Osteocyte (in vitro differentiated cells): ENCODE data around the gene NHSL2. TPM values are rescaled to one million over a fixed set of nuclear protein-coding genes. Genes with fewer than 3 reads are reported as not detected.
"Not testable (repeated sequence)": the region's sequence is repeated elsewhere in the genome, so short reads cannot be mapped to it uniquely, and the experiment has no call there.

Experiments
- DNase-seq: peaks from one replicate; pipeline ENCODE4 v3.0.0; 2021; ENCODE audit warnings: mixed read lengths; ENCODE audit not compliant: unreplicated experiment; ENCODE audit errors: extremely low spot score
- H3K27ac Mint-ChIP-seq: one replicate; pipeline ENCODE4 v1.8.0; 2021; ENCODE audit warnings: mild to moderate bottlenecking, mixed read lengths; ENCODE audit not compliant: unreplicated experiment
- H3K27me3 Mint-ChIP-seq: one replicate; pipeline ENCODE4 v1.8.0; 2021; ENCODE audit warnings: mixed read lengths; ENCODE audit not compliant: unreplicated experiment
- H3K36me3 Mint-ChIP-seq: one replicate; pipeline ENCODE4 v1.8.0; 2021; ENCODE audit warnings: mixed read lengths; ENCODE audit not compliant: unreplicated experiment
- H3K4me1 Mint-ChIP-seq: one replicate; pipeline ENCODE4 v1.8.0; 2021; ENCODE audit warnings: mixed read lengths; ENCODE audit not compliant: unreplicated experiment
- H3K4me3 Mint-ChIP-seq: one replicate; pipeline ENCODE4 v1.8.0; 2021; ENCODE audit warnings: mild to moderate bottlenecking, moderate library complexity, mixed read lengths; ENCODE audit not compliant: unreplicated experiment
- H3K9me3 Mint-ChIP-seq: one replicate; pipeline ENCODE4 v1.8.0; 2021; ENCODE audit warnings: mixed read lengths; ENCODE audit not compliant: unreplicated experiment
- total RNA-seq: library from RNA; stranded (reverse); gene quantifications from 2 replicates; pipeline ENCODE4 v1.2.1, GENCODE V29; 2021
- TF ChIP-seq, protein P1 (sequence below): fragments of 200-600 bp; sonication (generic); IDR thresholded peaks from 2 replicates; pipeline ENCODE4 v1.5.0; 2021; ENCODE audit warnings: antibody characterized with exemption, mild to moderate bottlenecking, moderate library complexity

The NHSL2 gene
- total RNA-seq, 1 donor from 2014 or later = 7.3 TPM

DNA sequence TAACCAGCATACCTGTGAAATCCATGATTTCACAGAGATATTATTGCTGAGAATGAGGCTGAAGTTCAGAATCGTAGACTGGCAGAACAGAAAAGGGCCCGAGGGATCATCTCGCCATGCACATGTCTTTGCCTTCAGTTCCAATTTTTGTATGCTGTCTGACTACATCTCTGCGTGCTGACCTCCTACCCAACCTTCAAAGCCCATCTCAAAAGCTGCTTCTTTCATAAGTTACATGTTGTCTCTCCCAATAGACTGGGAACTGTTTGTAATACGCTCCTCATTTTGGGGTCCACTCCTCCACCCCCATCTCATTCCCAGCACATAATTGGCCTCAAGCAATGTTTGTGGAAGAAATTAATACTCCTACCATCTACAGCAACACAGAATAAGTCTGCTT, 142.9 kb downstream of the NHSL2 start:
- TF ChIP-seq, protein P1, sequence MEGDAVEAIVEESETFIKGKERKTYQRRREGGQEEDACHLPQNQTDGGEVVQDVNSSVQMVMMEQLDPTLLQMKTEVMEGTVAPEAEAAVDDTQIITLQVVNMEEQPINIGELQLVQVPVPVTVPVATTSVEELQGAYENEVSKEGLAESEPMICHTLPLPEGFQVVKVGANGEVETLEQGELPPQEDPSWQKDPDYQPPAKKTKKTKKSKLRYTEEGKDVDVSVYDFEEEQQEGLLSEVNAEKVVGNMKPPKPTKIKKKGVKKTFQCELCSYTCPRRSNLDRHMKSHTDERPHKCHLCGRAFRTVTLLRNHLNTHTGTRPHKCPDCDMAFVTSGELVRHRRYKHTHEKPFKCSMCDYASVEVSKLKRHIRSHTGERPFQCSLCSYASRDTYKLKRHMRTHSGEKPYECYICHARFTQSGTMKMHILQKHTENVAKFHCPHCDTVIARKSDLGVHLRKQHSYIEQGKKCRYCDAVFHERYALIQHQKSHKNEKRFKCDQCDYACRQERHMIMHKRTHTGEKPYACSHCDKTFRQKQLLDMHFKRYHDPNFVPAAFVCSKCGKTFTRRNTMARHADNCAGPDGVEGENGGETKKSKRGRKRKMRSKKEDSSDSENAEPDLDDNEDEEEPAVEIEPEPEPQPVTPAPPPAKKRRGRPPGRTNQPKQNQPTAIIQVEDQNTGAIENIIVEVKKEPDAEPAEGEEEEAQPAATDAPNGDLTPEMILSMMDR = no peak
- no peaks in the 10 kb centered on the region for H3K36me3 Mint-ChIP-seq
- no peak overlapping the region for H3K4me3 Mint-ChIP-seq
- H3K27ac Mint-ChIP-seq = no peak overlapping the region
- H3K4me1 Mint-ChIP-seq = peaks cover 18% of the 10 kb centered on the region
- no peak for DNase-seq
- H3K9me3 Mint-ChIP-seq = no peaks in the 10 kb centered on the region
- H3K27me3 Mint-ChIP-seq = no peaks in the 10 kb centered on the region

DNA sequence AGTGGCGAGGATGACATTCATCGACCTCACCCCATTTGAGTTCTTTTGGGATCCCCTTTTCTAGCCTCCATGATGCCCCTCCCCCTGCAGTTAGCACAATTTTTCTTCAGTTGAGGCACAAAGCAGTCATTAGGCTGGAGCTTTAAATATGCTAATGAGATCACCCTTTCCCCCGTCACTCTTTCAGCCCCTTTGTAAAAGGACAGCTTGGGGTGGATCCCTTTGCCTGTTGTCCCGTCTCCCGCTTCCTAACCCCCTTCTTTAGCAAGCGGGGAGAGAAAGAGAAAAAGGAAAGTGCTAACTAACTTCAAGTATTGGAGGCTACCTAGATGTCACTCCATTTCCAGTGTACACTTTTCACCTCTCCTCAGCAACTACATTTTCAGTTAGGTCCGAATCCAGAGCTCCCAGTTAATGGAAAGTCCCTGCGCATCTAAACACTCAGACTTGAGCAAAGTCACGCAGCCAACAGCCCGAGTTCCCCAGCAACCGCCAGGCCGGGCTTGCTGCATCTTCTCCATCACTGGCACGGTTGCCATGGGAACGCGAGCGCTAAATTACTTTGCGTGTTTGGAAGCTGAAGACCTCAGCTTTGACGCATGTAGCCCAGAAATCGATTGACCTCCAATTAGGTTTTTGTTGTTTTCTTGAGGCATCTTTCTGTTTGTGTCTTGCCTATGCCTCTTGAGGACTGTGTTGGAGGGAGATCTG, 144.3 kb downstream of the NHSL2 start:
- TF ChIP-seq, protein P1 = no peak
- Mint-ChIP-seq H3K27me3 (no peaks in the 10 kb centered on the region), H3K36me3 (no peaks in the 10 kb centered on the region), H3K27ac (no peak overlapping the region), H3K4me3 (no peak overlapping the region), H3K9me3 (no peaks in the 10 kb centered on the region), H3K4me1 (peaks cover 13% of the 10 kb centered on the region)
- no peak for DNase-seq

DNA sequence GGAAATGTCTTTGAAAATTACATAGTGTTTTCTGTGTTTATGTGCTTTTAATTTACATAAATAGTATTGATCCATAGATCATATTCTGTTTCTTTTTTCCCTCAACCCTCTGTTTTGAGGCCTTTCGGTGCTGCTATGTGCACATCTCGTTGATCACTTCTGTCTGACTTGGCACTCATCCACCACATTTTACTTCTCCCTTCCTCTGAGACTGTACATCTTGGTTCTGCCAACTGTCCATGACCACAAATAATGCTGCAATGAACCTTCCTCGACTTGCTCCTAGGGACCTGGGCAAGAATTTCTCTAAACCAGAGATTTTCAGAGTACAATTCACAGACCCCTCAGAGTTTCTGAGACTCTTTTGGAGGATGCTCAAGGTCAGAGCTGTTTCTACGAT, 146.7 kb downstream of the NHSL2 start:
- Mint-ChIP-seq H3K27me3 (no peaks in the 10 kb centered on the region), H3K4me1 (peaks cover 12% of the 10 kb centered on the region), H3K9me3 (no peaks in the 10 kb centered on the region), H3K4me3 (no peak overlapping the region), H3K27ac (no peak overlapping the region), H3K36me3 (no peaks in the 10 kb centered on the region)
- TF ChIP-seq, protein P1 = no peak
- no peak for DNase-seq

DNA sequence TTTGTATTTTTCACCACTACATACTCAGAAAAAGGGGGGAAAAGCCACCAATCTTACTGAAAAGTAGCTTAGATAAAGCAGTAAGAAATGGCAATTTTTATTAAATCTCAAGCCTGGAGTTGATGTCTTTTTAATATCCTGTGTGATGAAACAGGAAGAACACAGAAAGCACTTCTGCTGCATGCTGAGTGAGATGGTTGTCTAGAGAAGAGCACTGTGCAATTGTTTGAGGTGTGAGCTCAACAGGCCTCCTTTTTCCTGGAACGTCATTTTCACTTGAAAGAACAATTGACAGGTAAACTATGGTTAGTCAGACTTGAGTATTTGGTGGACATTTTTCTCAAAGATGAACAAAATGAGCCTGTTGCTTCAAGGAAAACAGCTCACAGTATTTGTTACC, 147.2 kb downstream of the NHSL2 start:
- Mint-ChIP-seq H3K27me3 (no peaks in the 10 kb centered on the region), H3K4me1 (peaks cover 8% of the 10 kb centered on the region)

DNA sequence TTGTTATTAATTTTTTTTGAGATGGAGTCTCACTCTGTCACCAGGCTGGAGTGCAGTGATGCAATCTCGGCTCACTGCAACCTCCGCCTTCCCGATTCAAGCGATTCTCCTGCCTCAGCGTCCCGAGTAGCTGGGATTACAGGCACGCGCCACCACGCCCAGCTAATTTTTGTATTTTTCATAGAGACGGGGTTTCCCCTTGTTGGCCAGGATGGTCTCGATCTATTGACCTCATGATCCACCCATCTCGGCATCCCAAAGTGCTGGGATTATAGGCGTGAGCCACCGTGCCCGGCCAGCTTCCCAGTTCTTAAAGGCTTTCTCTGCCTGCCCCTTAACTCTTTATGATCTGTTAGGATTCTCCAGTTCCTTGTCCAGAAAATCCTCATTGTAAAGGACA, 147.7 kb downstream of the NHSL2 start:
- DNase-seq, H3K27me3 Mint-ChIP-seq, H3K27ac Mint-ChIP-seq, H3K4me1 Mint-ChIP-seq, H3K9me3 Mint-ChIP-seq, H3K4me3 Mint-ChIP-seq, H3K36me3 Mint-ChIP-seq: not testable (repeated sequence)

More for the DNA sequence above, 147.2 kb downstream of the NHSL2 start:
- H3K27ac Mint-ChIP-seq = no peak overlapping the region
- H3K9me3 Mint-ChIP-seq = no peaks in the 10 kb centered on the region
- H3K4me3 Mint-ChIP-seq = no peak overlapping the region
- H3K36me3 Mint-ChIP-seq = no peaks in the 10 kb centered on the region
- TF ChIP-seq, protein P1 = no peak
- DNase-seq = no peak
